Measurements from ENCODE around the gene APLP2. TPM values are rescaled to one million over a fixed set of nuclear protein-coding genes. Genes with fewer than 3 reads are reported as not detected.

Gene APLP2
- total and polyA plus RNA-seq, 2 of the 4 experiments (the other 2 are of a cell fraction) = 127 to 235 TPM

DNA sequence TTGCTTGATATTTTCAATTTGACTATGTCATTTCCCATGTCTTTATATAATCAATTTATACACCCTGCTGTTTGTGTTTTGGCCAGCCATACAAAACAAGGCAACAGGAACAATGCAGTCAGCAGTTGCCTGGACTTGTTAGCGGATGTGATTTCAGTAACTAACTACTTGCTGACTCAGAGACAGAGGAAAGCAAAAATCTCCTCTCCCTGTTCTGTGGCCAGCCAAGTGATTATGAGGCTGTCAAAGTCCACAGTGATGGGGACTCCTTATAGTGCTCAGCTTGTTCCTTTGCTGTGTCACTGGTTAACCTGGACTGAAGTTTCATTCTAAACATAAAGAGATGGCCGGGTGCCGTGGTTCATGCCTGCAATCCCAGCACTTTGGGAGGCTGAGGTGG lies 32.6 kb upstream of the APLP2 start:
- dilution Hi-C loops (cut with HindIII; ENCODE audit: low sequenced_read_pairs, unreplicated experiment) = no loop called here
- H3K27ac ChIP-seq (ENCODE audit: insufficient read depth, low read length) = no peak overlapping the region

More for the DNA sequence above, 32.6 kb upstream of the APLP2 start:
- POLR2A ChIA-PET (ENCODE audit: unreplicated experiment) = no interaction called here
- no peak overlapping the region for H3K4me3 ChIP-seq (ENCODE audit: insufficient read depth, low read depth, low read length)
- H3K36me3 ChIP-seq (ENCODE audit: control insufficient read depth, insufficient read depth, low read length) = no peaks in the 10 kb centered on the region
- no peak overlapping the region for H3K4ac ChIP-seq (ENCODE audit: low read depth, low read length)
- DNase-seq (peak; percentile 69), ATAC-seq (ENCODE audit: low read depth) (peak; percentile 61)
- H3K56ac ChIP-seq (ENCODE audit: extremely low read depth, insufficient read depth, low read length) = no peak overlapping the region
- CTCF ChIA-PET = no interaction called here
- H3K27me3 ChIP-seq (ENCODE audit: control insufficient read depth, insufficient read depth, low read length) = no peaks in the 10 kb centered on the region
- H3K18ac ChIP-seq (ENCODE audit: low read depth, low read length) = no peak overlapping the region
- no peak overlapping the region for H2AK5ac ChIP-seq (ENCODE audit: low read depth, low read length)
- H2AK9ac ChIP-seq (replicated peaks; ENCODE audit: low read depth, low read length, poor library complexity) = peak overlapping the region; percentile 42
- no peak overlapping the region for H2AFZ ChIP-seq (replicated peaks; ENCODE audit: low read length, poor library complexity)
- 60% methylated on average over 1 of the region's 3 CpGs; no CpG with 5 or more reads in 1 of the 2 experiments for WGBS, 2 experiments (ENCODE audit: extremely low coverage in 2 of 2, insufficient read length in 1 of 2)
- H3K4me2 ChIP-seq (ENCODE audit: low read depth, low read length) = no peak overlapping the region
- H3K4me1 ChIP-seq (ENCODE audit: control insufficient read depth, insufficient read depth, low read length) = no peaks in the 10 kb centered on the region
- H4K91ac ChIP-seq (ENCODE audit: insufficient read depth, low read depth, low read length) = no peak overlapping the region
- H3K9me3 ChIP-seq (ENCODE audit: control insufficient read depth, insufficient read depth, low read length) = no peaks in the 10 kb centered on the region
- no peak overlapping the region for H3K14ac ChIP-seq (replicated peaks; ENCODE audit: low read depth, low read length)
- H4K20me1 ChIP-seq (ENCODE audit: insufficient read depth, low read length) = no peaks in the 10 kb centered on the region
- intact Hi-C loops (cut with micrococcal nuclease) = no loop called here
- peak; percentile 48; the same call in 1 of the 2 replicates for TF ChIP-seq MAFK (IDR thresholded peaks at IDR 0.05; ENCODE audit: low read depth, low read length)
- no peak for TF ChIP-seq NFE2L2 (IDR thresholded peaks at IDR 0.05; ENCODE audit: low read depth, low read length)
- peak; percentile 82 for TF ChIP-seq RFX5 (IDR thresholded peaks at IDR 0.05; ENCODE audit: low read depth, low read length)
- TF ChIP-seq FOS (IDR thresholded peaks at IDR 0.05; ENCODE audit: low read depth, low read length) = no peak
- no peak for TF ChIP-seq CEBPB (IDR thresholded peaks at IDR 0.05; ENCODE audit: low read depth, low read length)
- no peak for TF ChIP-seq POLR2A (IDR thresholded peaks at IDR 0.05; ENCODE audit: low read depth, low read length)
- H2BK20ac ChIP-seq (ENCODE audit: low read depth, low read length) = no peak overlapping the region
- H3K9me1 ChIP-seq (ENCODE audit: insufficient read depth, low read length) = no peaks in the 10 kb centered on the region
- H2BK120ac ChIP-seq (ENCODE audit: low read depth, low read length) = no peak overlapping the region
- H3K79me1 ChIP-seq (ENCODE audit: low read depth in 1 of 2, low read length in 2 of 2) = no peaks in the 10 kb centered on the region
- BruUV-seq (replicated peaks) = no TSS peak
- no peak overlapping the region for H4K8ac ChIP-seq (ENCODE audit: low read depth in 2 of 2, low read length in 2 of 2)
- no peak overlapping the region for H3K23ac ChIP-seq (ENCODE audit: low read depth, low read length)
- H2BK15ac ChIP-seq (ENCODE audit: low read depth, low read length) = no peak overlapping the region
- in situ Hi-C loops (cut with MboI; ENCODE audit: low sequenced_read_pairs) = no loop called here
- no peak overlapping the region for H2BK5ac ChIP-seq (ENCODE audit: low read depth, low read length, poor library complexity, severe bottlenecking)
- H4K5ac ChIP-seq (ENCODE audit: low read depth, low read length) = no peak overlapping the region
- H3K9ac ChIP-seq (ENCODE audit: low read depth, low read length) = no peak overlapping the region
